Gastrocnemius medialis (tissue), 4 donors: Measurements from ENCODE around the gene ZNF521.

Experiments
- POLR2A ChIP-seq, 2 donors: fragments of 450-650 bp; IDR thresholded peaks; one replicate each; pipeline ENCODE4 v1.6.1; 2017; ENCODE audit warnings: antibody characterized with exemption in 2 of 2, mild to moderate bottlenecking in 2 of 2, moderate library complexity in 2 of 2
- TF ChIP-seq, protein P1 (sequence below), 5 experiments: fragments of 450-650 bp in 3 of 5; fragments of 200-600 bp in 2 of 5; sonication (generic) in 2 of 5; IDR thresholded peaks in 4 of 5; conservative IDR thresholded peaks in 1 of 5; 1 replicate in 4 of 5; 2 replicates in 1 of 5; pipeline ENCODE4 v1.5.1; 2016 to 2019; ENCODE audit warnings: antibody characterized with exemption in 5 of 5, mild to moderate bottlenecking in 3 of 5, moderate library complexity in 3 of 5

DNA sequence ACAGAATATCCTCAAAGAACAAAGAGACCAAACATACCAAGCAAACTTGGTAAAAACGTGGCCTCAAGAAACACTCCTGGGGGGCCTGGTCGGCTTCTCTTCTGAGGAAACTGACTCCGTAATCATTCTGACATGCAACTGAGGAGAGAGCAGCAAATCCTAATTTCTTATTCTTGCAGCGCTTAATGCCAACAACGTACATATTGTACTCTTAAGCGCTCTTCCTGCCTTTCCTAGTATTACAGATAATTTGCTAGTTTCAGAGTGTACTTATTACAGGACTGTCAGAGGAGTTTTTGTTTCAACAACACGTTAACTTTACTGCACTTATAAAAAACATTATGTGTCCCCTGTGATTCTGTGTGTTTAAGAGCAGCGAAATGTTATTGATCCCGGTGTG is 64.9 kb downstream of the ZNF521 start:
- no peak for TF ChIP-seq POLR2A (IDR thresholded peaks at IDR 0.05)
- TF ChIP-seq, protein P1, sequence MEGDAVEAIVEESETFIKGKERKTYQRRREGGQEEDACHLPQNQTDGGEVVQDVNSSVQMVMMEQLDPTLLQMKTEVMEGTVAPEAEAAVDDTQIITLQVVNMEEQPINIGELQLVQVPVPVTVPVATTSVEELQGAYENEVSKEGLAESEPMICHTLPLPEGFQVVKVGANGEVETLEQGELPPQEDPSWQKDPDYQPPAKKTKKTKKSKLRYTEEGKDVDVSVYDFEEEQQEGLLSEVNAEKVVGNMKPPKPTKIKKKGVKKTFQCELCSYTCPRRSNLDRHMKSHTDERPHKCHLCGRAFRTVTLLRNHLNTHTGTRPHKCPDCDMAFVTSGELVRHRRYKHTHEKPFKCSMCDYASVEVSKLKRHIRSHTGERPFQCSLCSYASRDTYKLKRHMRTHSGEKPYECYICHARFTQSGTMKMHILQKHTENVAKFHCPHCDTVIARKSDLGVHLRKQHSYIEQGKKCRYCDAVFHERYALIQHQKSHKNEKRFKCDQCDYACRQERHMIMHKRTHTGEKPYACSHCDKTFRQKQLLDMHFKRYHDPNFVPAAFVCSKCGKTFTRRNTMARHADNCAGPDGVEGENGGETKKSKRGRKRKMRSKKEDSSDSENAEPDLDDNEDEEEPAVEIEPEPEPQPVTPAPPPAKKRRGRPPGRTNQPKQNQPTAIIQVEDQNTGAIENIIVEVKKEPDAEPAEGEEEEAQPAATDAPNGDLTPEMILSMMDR (IDR thresholded peaks at IDR 0.05 in 4 of 5, conservative IDR thresholded peaks at IDR 0.05 in 1 of 5) = no peak
